H9 (cell line): Measurements from ENCODE around the gene TRAPPC2. TPM values are rescaled to one million over a fixed set of nuclear protein-coding genes. Genes with fewer than 3 reads are reported as not detected.

ENCODE experiments used
- DNase-seq: peaks from one replicate; pipeline ENCODE4 v3.0.0-alpha.2; 2017
- H2AFZ ChIP-seq: one replicate; pipeline ENCODE4 v1.6.1; 2013; ENCODE audit warnings: mild to moderate bottlenecking, low read length, control low read depth, moderate library complexity
- H2AK5ac ChIP-seq: 2 replicates; pipeline ENCODE4 v1.6.1; 2013; ENCODE audit warnings: low read length, control low read depth, mixed read lengths; ENCODE audit not compliant: insufficient read length
- H2BK120ac ChIP-seq: one replicate; pipeline ENCODE4 v1.6.1; 2013; ENCODE audit warnings: low read depth, mild to moderate bottlenecking, low read length, control low read depth, inconsistent platforms; ENCODE audit not compliant: poor library complexity, severe bottlenecking
- H2BK12ac ChIP-seq: 2 replicates; pipeline ENCODE4 v1.6.1; 2013; ENCODE audit warnings: low read length, control low read depth, mixed read lengths, low read depth; ENCODE audit not compliant: insufficient read length
- H2BK15ac ChIP-seq: 2 replicates; pipeline ENCODE4 v1.6.1; 2013; ENCODE audit warnings: low read depth, low read length, control low read depth
- H2BK20ac ChIP-seq: one replicate; pipeline ENCODE4 v1.6.1; 2013; ENCODE audit warnings: low read depth, mild to moderate bottlenecking, low read length, control low read depth, inconsistent platforms; ENCODE audit not compliant: poor library complexity, severe bottlenecking
- H2BK5ac ChIP-seq: 2 replicates; pipeline ENCODE4 v1.6.1; 2013; ENCODE audit warnings: low read length, control low read depth, mixed read lengths; ENCODE audit not compliant: insufficient read length
- H3K14ac ChIP-seq: 2 replicates; pipeline ENCODE4 v1.6.1; 2013; ENCODE audit warnings: low read length, control low read depth; ENCODE audit not compliant: insufficient read depth
- H3K18ac ChIP-seq: 2 replicates; pipeline ENCODE4 v1.6.1; 2013; ENCODE audit warnings: low read depth, mild to moderate bottlenecking, mixed read lengths, low read length, control low read depth; ENCODE audit not compliant: insufficient read length
- H3K23ac ChIP-seq: 2 replicates; pipeline ENCODE4 v1.6.1; 2013; ENCODE audit warnings: low read length, control low read depth, mixed read lengths, low read depth; ENCODE audit not compliant: insufficient read length
- H3K23me2 ChIP-seq: 2 replicates; pipeline ENCODE4 v1.6.1; 2013; ENCODE audit warnings: low read depth, mild to moderate bottlenecking, mixed read lengths, low read length, control low read depth; ENCODE audit not compliant: insufficient read length, poor library complexity, severe bottlenecking
- H3K27ac ChIP-seq: 2 replicates; pipeline ENCODE4 v1.5.1; 2013; ENCODE audit warnings: low read length, control low read depth, mixed read lengths, low read depth; ENCODE audit not compliant: insufficient read length
- H3K27me3 ChIP-seq: 2 replicates; pipeline ENCODE4 v1.6.1; 2013; ENCODE audit warnings: low read length, control low read depth, inconsistent platforms; ENCODE audit not compliant: insufficient read depth
- H3K4ac ChIP-seq: 2 replicates; pipeline ENCODE4 v1.6.1; 2013; ENCODE audit warnings: low read depth, mild to moderate bottlenecking, control low read depth, inconsistent platforms, low read length, moderate library complexity
- H3K4me1 ChIP-seq: 2 replicates; pipeline ENCODE4 v1.6.1; 2013; ENCODE audit warnings: low read length, control low read depth, inconsistent platforms; ENCODE audit not compliant: insufficient read depth
- H3K4me2 ChIP-seq: 2 replicates; pipeline ENCODE4 v1.6.1; 2013; ENCODE audit warnings: low read length, control low read depth, mixed read lengths; ENCODE audit not compliant: insufficient read length, insufficient read depth
- H3K56ac ChIP-seq: 2 replicates; pipeline ENCODE4 v1.6.1; 2013; ENCODE audit warnings: low read depth, mild to moderate bottlenecking, mixed read lengths, low read length, control low read depth; ENCODE audit not compliant: insufficient read length
- H3K79me1 ChIP-seq: 2 replicates; pipeline ENCODE4 v1.6.1; 2013; ENCODE audit warnings: low read depth, mild to moderate bottlenecking, moderate library complexity, low read length, control low read depth, inconsistent platforms; ENCODE audit not compliant: insufficient read depth, poor library complexity, severe bottlenecking
- H3K79me2 ChIP-seq: 2 replicates; pipeline ENCODE4 v1.6.1; 2013; ENCODE audit warnings: low read length, control low read depth, inconsistent platforms; ENCODE audit not compliant: insufficient read depth
- H3K9ac ChIP-seq: 2 replicates; pipeline ENCODE4 v1.6.1; 2013; ENCODE audit warnings: low read length, control low read depth, mixed read lengths; ENCODE audit not compliant: insufficient read length; ENCODE audit errors: extremely low read depth
- H3K9me3 ChIP-seq: one replicate; pipeline ENCODE4 v1.6.1; 2013; ENCODE audit warnings: low read depth, low read length, inconsistent platforms; ENCODE audit not compliant: control insufficient read depth
- H3T11ph ChIP-seq: one replicate; pipeline ENCODE4 v1.6.1; 2013; ENCODE audit warnings: mild to moderate bottlenecking, low read length, control low read depth, inconsistent platforms
- H4K20me1 ChIP-seq: one replicate; pipeline ENCODE4 v1.6.1; 2013; ENCODE audit not compliant: control insufficient read depth, insufficient read length, insufficient read depth
- H4K5ac ChIP-seq: 2 replicates; pipeline ENCODE4 v1.6.1; 2013; ENCODE audit warnings: low read depth, mild to moderate bottlenecking, mixed read lengths, low read length, control low read depth; ENCODE audit not compliant: insufficient read length
- H4K8ac ChIP-seq: replicated peaks from 2 replicates; pipeline ENCODE4 v1.6.1; 2013; ENCODE audit warnings: low read length, control low read depth, mixed read lengths, low read depth; ENCODE audit not compliant: insufficient read length
- H4K91ac ChIP-seq: 2 replicates; pipeline ENCODE4 v1.6.1; 2013; ENCODE audit warnings: low read depth, mild to moderate bottlenecking, moderate library complexity, mixed read lengths, low read length, control low read depth; ENCODE audit not compliant: insufficient read length
- H3K27ac Mint-ChIP-seq, 3 experiments: 2 replicates in 2 of 3; 3 replicates in 1 of 3; pipeline ENCODE4 v1.8.0; 2020 to 2021; ENCODE audit warnings: mixed read lengths in 3 of 3, mild to moderate bottlenecking in 1 of 3, moderate library complexity in 1 of 3
- H3K27me3 Mint-ChIP-seq: 2 replicates; pipeline ENCODE4 v1.8.0; 2021; ENCODE audit warnings: low read depth, mild to moderate bottlenecking, moderate library complexity, mixed read lengths
- H3K36me3 Mint-ChIP-seq, 3 experiments: 2 replicates in 2 of 3; 3 replicates in 1 of 3; pipeline ENCODE4 v1.8.0; 2020 to 2021; ENCODE audit warnings: low read depth in 3 of 3, mixed read lengths in 3 of 3; ENCODE audit not compliant: insufficient read depth in 1 of 3
- H3K4me1 Mint-ChIP-seq, 2 experiments: 2 replicates each; pipeline ENCODE4 v1.8.0; 2020; ENCODE audit warnings: mixed read lengths in 2 of 2
- H3K4me3 Mint-ChIP-seq, 2 experiments: 2 replicates in 1 of 2; 3 replicates in 1 of 2; pipeline ENCODE4 v1.8.0; 2020 to 2021; ENCODE audit warnings: mild to moderate bottlenecking in 2 of 2, mixed read lengths in 2 of 2, moderate library complexity in 1 of 2
- H3K9me3 Mint-ChIP-seq, 2 experiments: 2 replicates in 1 of 2; 3 replicates in 1 of 2; pipeline ENCODE4 v1.8.0; 2020; ENCODE audit warnings: mild to moderate bottlenecking in 2 of 2, mixed read lengths in 2 of 2, moderate library complexity in 1 of 2
- CTCF ChIP-seq: fragments of 200-600 bp; sonication (generic); conservative IDR thresholded peaks from 3 replicates; pipeline ENCODE4 v1.8.0; 2021; ENCODE audit warnings: antibody characterized with exemption, mild to moderate bottlenecking
- total RNA-seq: library from RNA; stranded (reverse); gene quantifications from 2 replicates; pipeline ENCODE4 v1.2.1, GENCODE V29; 2021

Gene TRAPPC2
- total RNA-seq, 1 experiment from 2014 or later: 13.3 TPM

DNA sequence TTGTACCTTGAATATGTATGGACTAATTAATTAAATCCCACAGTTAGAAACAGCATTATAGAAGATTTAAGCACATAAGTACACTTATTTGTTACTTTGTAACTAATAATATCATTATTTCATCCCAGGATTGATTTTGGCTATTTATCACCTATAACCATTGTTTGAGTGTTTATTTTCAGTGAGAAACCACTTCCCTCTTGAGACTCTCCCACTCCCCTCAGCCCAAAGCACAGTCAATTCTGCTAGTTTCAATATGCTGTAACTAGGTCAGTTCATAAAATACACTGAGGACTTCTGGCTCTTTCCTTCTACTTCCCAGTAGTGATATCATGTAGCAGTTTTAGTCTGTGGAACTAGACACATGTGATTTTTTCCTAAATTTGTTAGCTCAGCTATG is 16.4 kb upstream of the TRAPPC2 start:
- Histone ChIP-seq H2BK12ac (no peak overlapping the region), H3K79me2 (0 out of 2 replicates have a peak, but pooled peaks cover 2% of the 10 kb centered on the region), H2BK120ac (no peak overlapping the region), H3K14ac (no peak overlapping the region), H4K5ac (no peak overlapping the region), H3K4me1 (no peaks in the 10 kb centered on the region), H3K23ac (no peak overlapping the region), H4K8ac (no peak overlapping the region), H3T11ph (no peak overlapping the region), H3K9me3 (no peaks in the 10 kb centered on the region), H3K4me2 (no peak overlapping the region), H3K27ac (no peak overlapping the region), H2BK5ac (no peak overlapping the region), H4K91ac (no peak overlapping the region), H2BK20ac (no peak overlapping the region), H3K56ac (no peak overlapping the region), H3K9ac (no peak overlapping the region), H2BK15ac (no peak overlapping the region), H3K4ac (no peak overlapping the region), H3K79me1 (no peaks in the 10 kb centered on the region), H3K18ac (no peak overlapping the region), H4K20me1 (no peaks in the 10 kb centered on the region), H2AK5ac (no peak overlapping the region), H3K27me3 (no peaks in the 10 kb centered on the region), H2AFZ (no peak overlapping the region), H3K23me2 (no peaks in the 10 kb centered on the region)
- H3K27me3 Mint-ChIP-seq: no peaks in the 10 kb centered on the region
- no peak for TF ChIP-seq CTCF
- H3K4me1 Mint-ChIP-seq: no peaks in the 10 kb centered on the region
- H3K9me3 Mint-ChIP-seq: peaks cover 20 to 35% of the 10 kb centered on the region in 2 experiments
- H3K27ac Mint-ChIP-seq: no peak overlapping the region
- peaks cover 9 to 67% (median 35%) of the 10 kb centered on the region in 3 experiments; a peak in 6 of 7 replicates for H3K36me3 Mint-ChIP-seq
- no peak overlapping the region for H3K4me3 Mint-ChIP-seq
- no peak for DNase-seq
